GM18508 (cell line): Measurements from ENCODE around the gene EML1.

Experiments used
- ATAC-seq: cut with Tn5 transposase; IDR thresholded peaks from one replicate; pipeline ENCODE4 v1.9.1; 2021; ENCODE audit warnings: moderate number of reproducible peaks; ENCODE audit not compliant: insufficient read depth, unreplicated experiment

The EML1 gene

GRCh38 chr14:99802301-99803105 is 9.3 kb downstream of the EML1 start:
- no peak for ATAC-seq

- no peak for ATAC-seq
These were observed 10.0 kb downstream of the EML1 start for GRCh38 chr14:99803106-99803775.

- ATAC-seq = no peak
These were observed 10.6 kb downstream of the EML1 start for GRCh38 chr14:99803803-99804202.

- ATAC-seq = no peak
These were observed 12.7 kb downstream of the EML1 start for GRCh38 chr14:99805757-99806439.

GRCh38 chr14:99806836-99807235 is 13.6 kb downstream of the EML1 start:
- no peak for ATAC-seq

- no peak for ATAC-seq
These were observed 14.4 kb downstream of the EML1 start for GRCh38 chr14:99807413-99808153.

- ATAC-seq = no peak
These were observed 14.9 kb downstream of the EML1 start for GRCh38 chr14:99808154-99808505.

- ATAC-seq = no peak
These were observed 15.3 kb downstream of the EML1 start for GRCh38 chr14:99808515-99808914.

- ATAC-seq = no peak
These were observed 16.1 kb downstream of the EML1 start for GRCh38 chr14:99809360-99809759.

- ATAC-seq = no peak
These were observed 16.8 kb downstream of the EML1 start for GRCh38 chr14:99809859-99810558.

- no peak for ATAC-seq
These were observed 17.3 kb downstream of the EML1 start for GRCh38 chr14:99810559-99810874.

GRCh38 chr14:99812096-99812750 is 19.0 kb downstream of the EML1 start:
- no peak for ATAC-seq

GRCh38 chr14:99812892-99813291 is 19.7 kb downstream of the EML1 start:
- ATAC-seq = no peak

- no peak for ATAC-seq
These were observed 22.5 kb downstream of the EML1 start for GRCh38 chr14:99815696-99816095.

- no peak for ATAC-seq
These were observed 23.0 kb downstream of the EML1 start for GRCh38 chr14:99816217-99816616.

GRCh38 chr14:99816642-99817041 is 23.4 kb downstream of the EML1 start:
- no peak for ATAC-seq

GRCh38 chr14:99817331-99817730 is 24.1 kb downstream of the EML1 start:
- no peak for ATAC-seq

- no peak for ATAC-seq
These were observed 25.4 kb downstream of the EML1 start for GRCh38 chr14:99818503-99819036.

GRCh38 chr14:99819514-99819913 is 26.3 kb downstream of the EML1 start:
- no peak for ATAC-seq
